G401.6 (cell line): Measurements from ENCODE around the gene TRDMT1.
A peak's percentile ranks its signal among the peaks of the same experiment; 100 is the strongest.

Source experiments
- FAIRE-seq: peaks from 2 replicates; lab custom pipeline; 2012; peaks lifted over from hg19 to GRCh38; lab: Jason Lieb, UNC

Gene TRDMT1

DNA sequence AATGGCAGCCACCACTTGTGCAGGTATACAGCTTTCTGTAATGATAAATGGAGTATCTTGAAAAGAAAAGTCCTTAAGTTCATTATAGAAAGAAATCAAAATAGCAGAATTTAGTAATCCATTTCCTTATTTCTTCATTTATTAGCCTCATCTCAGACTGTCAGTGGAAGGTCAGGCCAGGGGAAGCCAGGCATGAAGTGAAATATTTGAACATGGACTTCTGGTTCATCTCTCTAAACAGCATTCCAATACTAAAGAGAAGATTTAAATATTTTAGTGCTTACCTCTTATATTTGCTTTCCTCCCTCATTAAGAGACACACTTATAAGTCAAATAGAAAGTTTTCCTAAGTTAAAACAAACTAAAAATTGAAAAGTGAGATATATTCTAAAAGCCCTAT, 26.8 kb downstream of the TRDMT1 start:
- no peak for FAIRE-seq

DNA sequence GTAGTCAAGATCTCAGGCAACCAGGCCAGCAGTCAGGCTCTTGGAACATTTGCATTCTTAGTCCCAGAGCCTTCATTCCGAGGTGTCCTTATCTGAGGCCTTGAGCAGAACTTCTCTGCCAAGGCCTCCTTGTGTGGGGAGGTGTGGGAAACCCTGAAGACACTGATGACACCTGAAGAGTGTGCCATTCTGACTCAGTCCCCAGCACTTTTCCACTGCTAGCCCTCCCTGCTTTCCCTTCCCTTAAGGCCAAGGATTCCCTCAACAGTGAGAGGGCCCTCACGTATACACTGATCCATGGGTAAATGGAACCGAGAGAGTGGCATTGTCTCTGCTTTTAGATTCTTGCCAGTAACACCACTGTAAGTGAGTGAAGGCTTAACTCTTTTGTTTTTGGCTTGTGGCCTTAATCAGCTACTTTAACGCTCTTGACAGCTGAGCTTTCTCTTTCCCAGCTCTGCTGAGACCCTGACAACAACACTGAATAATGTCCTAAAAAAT, 30.3 kb downstream of the TRDMT1 start:
- FAIRE-seq, result no peak

DNA sequence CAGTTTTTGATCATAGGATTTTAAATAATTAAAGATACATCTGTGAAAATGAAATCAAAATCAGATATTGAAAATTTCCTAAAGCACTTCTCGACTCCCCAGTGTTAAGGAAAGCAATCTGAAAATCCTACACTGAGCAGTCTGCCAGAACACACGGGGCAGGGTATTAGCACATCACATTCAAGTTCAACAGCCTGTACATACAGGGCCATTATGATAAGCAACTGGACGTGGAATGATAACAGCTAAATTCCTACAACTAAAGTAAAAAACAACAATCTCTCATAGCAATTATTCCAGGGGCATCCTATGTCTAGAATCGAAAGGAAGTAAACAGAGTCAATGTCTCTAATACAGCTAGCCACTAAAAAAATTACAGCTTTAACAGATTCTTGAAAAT, 31.7 kb downstream of the TRDMT1 start:
- FAIRE-seq, result no peak

DNA sequence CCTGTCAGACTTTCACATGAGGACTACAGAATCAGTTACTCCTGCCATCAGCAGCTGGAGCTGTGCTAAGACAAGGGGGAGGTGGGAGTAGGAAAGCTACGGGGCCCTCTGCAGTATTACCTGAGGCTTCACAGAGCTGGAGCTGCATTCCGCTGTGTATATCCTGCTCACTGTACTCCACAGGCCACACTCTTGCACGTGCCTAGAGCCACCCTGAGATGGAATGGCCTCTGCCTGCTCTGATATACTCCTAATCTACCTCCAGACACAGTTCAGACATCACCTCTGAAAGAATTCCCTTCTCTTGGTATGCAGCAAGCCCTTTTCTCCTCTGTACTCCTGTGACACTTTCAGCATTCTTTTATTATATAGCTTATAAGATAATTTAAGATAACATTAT, 34.8 kb downstream of the TRDMT1 start:
- FAIRE-seq, result no peak

DNA sequence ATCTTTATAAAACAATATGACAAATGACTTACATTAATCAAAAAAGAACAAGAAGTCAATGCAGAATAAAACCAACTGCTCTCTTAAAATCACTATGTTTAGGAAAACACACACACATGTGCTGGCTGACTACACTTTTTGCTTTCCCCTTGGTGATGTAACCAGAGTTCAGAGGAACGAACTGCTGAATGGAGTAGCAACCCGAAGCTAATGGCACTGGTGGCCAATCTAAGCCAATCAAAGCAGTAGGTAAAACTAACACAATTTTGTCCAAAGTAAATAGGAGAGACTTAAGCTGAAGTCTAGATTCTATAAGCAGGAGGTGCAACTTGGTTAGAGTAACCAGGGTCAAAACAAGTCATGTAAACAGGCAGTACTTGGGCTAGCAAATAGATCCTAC, 38.6 kb downstream of the TRDMT1 start:
- no peak for FAIRE-seq

DNA sequence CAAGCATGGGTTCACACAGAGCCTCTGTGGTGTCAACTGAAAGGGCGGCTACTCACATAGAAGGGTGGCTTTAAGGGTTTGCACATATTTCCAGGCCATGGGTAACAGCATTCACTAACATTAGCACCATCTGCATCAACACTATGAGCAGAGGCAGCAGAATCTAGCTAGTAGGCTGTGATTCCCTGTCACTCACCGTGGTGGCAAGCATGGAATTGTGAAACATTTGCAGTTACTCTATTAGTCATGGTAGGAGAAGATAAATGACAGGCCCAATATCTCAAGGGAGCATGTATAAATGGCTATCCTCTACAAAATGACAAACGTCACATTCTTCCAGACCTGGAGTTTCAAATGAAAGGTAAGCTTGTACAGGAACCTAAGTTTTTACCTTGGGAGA, 39.7 kb downstream of the TRDMT1 start:
- no peak for FAIRE-seq

DNA sequence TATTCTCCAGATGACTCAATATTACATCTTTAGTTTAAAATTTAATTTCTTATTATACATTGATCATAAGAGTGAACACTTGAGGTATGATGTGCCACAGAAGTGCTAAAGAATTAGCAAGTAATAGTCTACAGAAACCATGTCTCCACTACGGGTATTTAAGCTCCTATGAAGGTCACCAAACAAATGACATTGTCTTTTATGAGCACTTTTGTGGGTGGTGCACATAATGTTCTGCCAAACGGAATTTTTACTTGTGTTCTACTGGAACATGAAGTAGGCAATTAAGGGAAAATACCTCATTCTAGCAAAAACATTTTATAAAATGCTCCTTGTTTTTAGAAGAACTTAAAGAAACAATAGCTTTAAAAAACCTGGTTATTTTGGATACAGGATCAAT, 44.4 kb downstream of the TRDMT1 start:
- FAIRE-seq, result no peak

DNA sequence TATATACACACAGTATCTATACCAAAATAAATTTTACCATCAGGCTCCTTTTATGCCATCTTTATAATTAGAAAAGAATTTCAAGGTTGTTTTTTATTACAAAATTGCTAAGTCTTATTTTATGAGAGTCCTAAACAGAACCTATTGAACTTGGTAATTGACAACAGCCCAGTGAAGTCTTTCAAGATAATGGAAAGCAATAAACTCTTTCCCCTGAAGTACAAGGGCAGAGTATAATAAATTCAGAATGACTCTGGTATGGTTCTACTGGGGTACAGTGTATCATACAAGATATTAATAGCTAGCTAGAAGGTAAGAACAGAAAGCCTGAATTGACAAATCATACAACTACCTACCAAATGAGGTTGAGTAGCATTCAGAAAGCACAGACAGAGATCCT, 45.6 kb downstream of the TRDMT1 start:
- no peak for FAIRE-seq

DNA sequence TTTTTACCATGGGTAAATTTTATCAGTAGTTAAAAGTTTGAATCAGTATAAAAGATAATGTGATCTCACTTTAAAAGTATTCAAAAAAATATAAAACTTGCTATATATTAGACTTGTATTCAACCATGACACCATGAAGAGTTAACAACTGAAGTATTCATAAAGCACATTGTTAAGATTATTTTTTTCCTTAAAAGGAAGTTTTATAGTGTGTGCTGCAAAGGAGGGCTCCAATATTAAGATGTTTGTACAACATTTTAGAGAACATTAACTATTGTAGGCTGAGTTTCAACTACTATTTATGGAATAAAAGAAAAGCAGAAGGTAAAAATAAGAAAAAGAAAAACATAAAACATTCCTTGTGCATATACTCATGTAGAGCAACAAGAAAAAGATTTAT, 47.4 kb downstream of the TRDMT1 start:
- FAIRE-seq, result no peak

DNA sequence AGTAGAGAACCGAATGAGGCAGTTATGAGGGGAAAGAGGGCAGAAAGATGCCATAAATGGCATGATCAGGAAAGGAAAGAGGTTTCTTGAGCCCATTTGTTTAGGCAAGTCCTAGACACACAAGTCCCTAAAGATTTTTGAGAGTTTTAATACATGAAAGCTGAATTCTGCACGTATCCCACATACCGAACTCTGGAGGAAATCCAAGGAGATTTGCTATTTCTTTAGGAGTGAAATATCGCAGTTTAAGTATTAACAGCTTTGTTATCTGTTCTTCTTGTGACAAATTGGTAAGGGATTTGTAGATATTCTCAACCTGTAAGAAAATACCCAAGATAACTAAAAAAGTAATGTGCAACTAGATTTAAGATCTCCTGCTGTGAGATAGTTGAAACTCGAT, 48.2 kb downstream of the TRDMT1 start:
- no peak for FAIRE-seq

DNA sequence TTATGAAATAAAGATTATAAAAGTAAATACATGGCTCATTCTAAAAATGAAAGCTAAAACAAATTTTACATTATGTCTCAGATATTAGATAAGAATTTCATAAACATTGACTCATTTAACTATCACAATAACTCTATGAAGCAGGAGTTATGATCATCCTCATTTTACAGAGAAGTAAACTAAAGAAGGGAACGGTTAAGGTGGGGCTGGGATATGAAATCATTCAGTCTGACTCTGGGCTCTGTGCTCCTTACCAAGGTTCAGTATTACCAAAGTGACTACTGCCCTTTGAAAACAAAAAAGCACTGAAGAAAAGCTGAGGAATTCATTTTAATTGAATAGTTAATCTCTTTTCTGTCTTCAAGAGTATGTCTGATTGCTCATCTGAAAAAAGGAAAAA, 49.8 kb downstream of the TRDMT1 start:
- FAIRE-seq, result peak; percentile 63

DNA sequence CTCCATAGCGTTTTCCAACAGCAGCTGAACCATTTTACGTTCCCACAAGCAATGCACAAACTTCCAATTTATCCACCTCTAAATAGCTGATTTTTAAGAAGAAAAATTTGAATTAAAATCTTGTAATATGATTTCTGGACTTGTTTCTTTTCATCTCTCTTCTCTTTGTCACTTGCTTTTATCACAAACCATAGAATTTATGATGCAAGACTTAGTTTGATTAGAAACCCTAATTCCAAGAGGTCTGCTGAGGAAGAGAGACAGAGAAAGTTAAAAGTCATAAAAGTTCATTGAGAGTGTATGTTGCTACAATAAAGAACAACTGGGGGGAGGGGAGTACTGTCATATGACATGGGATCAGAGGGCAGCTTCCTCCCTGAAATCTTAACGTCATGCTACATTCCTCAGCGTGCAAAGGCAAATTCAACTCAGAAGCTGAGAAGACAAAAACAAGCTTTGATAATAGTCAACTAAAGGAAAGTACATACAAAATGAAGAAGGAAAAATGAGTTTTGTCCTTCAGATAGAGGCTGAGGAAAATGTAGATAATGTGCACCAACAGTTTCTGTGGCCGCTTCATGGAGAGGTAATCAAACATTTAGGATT, 53.5 kb downstream of the TRDMT1 start:
- no peak for FAIRE-seq

DNA sequence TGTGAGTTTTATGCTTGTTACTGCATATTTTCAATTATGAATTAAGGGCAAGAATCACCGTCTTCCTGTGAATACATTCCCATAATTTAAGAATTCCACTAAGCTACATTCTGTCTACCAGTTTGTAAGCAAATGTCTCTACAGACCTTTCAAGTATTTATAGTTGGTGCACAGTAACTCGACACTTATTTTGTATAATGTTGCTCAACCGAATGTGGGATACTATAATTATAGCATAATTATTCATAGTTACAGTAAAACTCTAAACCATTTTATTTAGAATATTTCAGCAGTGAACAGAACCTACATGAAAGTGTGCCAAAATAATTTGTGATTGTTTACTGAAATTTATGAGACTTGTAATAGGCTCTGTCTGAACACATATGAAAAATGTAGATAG, 54.6 kb downstream of the TRDMT1 start:
- FAIRE-seq, result no peak

DNA sequence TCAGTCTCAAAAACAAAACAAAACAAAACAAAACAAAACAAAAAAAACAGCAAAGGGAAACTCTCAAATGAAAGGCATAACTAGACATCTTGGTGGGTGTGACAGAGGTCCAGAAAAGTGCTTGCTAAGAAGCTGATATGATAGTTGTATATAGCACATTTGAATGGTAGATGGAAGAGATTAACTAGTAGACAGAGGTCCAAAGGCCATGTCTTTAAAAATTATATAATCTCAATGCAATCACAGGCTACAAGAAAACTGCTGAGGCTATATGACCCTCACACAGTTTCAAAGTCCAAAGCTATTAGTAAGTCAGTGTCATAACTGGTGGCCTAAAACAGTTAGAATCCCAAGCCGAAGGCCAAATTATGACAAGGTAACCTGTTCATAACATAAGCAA, 56.2 kb downstream of the TRDMT1 start:
- FAIRE-seq, result no peak

DNA sequence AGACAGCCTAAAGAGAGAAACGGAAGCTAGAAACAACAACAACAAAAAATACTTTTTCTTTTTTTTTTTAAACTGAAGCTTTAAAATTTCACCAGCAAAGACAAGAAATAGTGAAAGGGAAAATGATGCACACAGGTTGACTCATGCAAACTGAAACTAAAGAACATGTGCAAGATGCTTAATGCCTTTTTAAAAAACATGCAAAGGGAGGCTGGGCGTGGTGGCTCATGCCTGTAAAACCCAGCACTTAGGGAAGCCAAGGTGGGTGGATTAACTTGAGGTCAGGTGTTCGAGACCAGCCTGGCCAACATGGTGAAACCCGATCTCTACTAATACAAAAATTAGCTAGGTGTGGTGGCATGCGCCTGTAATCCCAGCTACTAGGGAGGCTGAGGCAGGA, 56.7 kb downstream of the TRDMT1 start:
- no peak for FAIRE-seq

DNA sequence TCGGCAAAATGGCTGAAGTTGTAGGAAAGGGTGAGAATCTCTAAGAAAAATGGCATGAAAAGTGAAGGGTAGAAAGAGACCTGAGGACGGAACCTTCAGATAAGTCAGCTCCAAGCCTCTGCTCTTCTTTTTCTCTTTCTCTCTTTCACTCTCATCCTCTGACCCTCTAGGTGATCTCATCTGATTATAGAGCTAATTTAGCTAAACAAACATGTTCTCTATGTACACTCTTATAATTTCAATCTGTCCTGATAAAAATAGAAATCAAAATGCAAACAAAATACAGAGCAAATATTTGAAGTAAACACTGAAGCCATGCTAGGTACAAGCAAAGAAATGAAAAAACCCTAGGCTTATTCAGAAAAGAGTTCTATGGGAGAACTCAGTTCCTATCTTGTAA, 57.4 kb downstream of the TRDMT1 start:
- FAIRE-seq, result no peak

DNA sequence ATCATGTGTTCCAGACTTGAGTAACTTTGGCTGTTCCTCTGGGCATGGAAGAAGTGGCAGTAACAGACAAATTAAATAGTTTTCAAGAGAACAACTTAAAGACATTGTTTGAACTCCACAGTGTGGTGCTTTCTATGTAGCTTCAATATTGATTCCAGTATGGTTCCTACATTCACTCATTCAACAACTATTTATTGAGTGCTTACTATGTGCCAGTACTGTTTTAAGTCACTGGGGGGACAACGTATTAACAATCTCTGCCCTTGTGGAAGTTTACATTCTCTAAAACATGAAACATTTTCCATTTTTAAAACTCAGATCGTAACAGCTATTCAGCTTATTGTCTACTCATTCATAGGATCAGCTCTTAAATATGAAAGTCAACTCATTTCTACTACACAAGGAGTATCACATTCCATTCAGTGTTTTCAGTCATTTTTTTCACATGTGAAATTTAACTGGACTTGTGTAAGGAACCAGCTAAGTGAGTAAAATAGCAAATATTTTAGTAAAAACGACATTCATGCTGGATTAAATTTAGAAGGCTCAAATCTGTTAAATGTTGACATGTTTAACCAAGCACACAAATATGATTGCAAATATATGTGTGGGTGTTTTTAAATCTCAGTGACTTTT, 58.3 kb downstream of the TRDMT1 start:
- FAIRE-seq, result no peak

DNA sequence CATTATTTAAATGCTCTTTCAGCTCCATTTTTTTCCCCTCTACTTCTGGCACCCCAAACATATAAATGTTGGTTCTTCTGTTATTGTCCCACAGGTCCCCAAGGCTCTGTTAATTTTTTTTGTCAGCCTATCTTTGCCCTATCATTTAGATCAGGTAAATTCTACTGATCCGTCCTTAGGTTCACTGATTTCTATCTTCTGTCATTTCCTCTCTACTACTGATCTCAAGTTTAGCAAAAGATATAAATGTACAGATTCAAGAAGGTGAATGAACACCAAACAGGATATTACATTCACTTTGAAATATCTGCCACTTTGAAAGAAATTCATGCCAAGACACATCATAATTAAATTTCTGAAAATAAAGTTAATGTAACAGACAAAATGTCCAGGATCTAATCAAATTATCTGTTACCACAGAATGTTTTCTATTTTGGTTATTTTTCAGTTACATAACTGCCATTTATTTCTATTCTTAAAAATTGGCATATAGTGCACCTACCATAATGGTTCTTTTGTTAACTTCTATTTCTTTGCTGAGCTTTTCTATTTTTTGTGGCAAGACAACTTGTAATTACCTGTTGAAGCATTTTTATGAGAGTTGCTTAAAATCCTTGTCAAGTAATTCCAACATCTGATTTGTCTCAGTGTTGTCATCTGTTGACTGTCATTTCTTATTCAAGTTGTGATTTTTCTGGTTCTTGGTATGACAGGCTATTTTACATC, 59.8 kb downstream of the TRDMT1 start:
- no peak for FAIRE-seq

DNA sequence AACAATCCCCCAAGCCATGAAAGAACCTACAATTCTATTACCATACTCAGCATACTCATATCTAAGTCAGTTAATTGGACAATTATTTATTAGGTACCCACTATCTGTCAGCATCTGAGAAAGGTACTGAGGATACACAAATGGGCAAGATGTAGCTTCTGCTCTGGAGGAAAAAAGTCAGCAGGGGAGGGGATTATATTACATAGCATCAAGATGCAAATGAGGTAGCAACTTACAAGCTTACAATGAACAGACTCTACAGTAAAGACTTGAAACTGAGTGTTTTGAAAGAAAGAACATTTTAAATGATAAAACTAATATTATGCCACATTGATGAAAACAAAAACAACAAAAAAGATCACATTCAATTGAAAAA, 61.1 kb downstream of the TRDMT1 start:
- no peak for FAIRE-seq

DNA sequence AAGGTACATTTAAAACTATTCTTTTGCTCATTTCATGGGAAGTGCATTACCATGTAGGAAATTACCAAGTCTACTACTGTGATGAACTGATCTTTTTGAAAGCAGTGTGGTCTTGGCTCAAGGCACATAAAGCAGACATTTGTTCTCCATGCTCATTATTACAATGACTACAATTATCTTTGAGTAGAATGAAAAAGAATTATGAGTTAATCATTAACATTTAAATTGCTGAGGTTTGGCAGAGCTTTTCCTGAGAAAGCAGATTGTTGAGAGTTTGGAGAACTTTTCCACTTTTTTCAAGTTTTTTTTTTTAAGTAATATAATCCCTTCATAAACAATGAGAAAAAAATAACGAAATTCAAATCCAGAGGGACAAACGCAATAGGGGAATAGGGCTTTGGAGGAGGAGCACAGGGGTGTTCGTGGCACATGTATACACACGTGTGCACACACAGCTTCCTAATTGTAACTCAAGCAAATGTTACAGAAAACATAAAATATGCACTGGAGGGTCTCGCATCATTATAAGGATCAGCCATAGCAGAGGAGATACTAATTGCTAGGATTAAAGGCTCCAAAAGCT, 62.9 kb downstream of the TRDMT1 start:
- no peak for FAIRE-seq

DNA sequence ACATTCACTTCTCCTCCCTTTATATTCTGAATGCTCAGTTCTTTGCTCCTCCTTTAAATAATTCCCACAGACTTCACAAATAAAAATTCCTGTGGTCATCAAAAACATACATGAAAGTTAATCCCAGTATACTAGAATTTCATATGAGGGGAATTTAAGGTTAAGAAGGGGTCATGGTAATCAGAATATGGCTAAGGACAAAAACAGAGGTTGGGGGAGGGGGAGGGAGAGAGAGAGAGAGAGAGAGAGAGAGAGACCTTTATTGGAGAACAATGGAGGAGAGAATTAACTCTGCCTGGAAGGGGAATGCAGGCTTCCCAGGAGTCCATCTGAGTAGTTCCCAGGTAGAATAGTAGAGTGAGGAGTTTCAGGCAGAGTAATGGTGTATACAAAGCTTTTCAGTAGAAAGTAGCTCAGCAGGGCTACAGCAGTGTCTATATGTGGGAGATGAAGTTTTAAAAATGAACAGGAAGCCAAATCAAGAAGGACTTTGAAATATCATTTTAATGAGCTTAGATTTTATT, 66.7 kb downstream of the TRDMT1 start:
- FAIRE-seq, result no peak

DNA sequence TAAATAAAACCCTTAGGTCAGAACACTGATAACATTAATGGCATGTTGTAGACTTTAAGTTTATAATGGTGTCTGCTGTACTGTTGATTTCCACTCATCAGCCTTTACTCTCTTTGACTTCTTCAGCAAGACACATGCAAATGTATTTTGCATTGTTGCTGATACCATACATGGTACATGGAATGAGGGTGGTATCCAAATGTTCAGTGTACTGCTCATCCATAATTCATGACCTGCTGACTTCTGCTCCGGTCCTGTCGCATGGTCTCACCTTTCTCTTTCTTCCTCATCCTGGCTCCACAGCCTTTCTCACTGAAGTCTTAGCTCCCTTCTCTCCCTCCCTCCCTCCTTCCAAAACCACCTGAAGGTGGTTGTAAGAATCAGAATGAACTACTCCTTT, 67.2 kb downstream of the TRDMT1 start:
- FAIRE-seq, result no peak

DNA sequence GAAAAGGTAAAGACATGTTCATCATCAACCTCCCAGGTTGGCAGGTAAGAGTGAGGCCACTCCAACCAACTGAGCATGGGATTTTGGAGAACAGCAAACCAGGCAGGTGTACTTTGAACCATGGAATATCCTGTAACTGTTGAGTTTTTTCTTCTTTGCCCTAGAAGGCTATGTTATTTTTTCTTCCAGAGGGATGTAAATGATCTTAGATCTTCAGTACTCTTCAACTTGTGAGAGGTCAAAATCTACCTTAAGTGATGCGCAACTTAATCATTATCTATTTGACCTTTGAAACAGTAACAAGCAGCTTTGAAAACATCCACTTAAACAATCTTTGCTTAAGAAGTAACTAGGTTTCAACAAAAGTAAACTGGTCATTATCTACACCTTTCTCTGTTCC, 71.7 kb downstream of the TRDMT1 start, which contains the start of gene CUBN:
Gene CUBN (minus strand): TSS at position 71 of the 400 bp plus-strand sequence. CDS start 46 bp downstream, at position 25.
- no peak for FAIRE-seq
